Thyroid gland (tissue), 4 donors: ENCODE data around the gene ATF2. TPM values are rescaled to one million over a fixed set of nuclear protein-coding genes. Genes with fewer than 3 reads are reported as not detected.

ENCODE experiments used
- DNase-seq, 2 donors: peaks; one replicate each; pipeline ENCODE4 v3.0.0-alpha.2; 2019
- H3K27ac ChIP-seq, 3 donors: fragments of 200-600 bp; sonication (generic); 1 replicate in 2 of 3; 2 replicates in 1 of 3; pipeline ENCODE4 v1.5.1; 2016 to 2019; ENCODE audit warnings: mild to moderate bottlenecking in 1 of 3, moderate library complexity in 1 of 3
- H3K27me3 ChIP-seq: fragments of 200-600 bp; sonication (generic); one replicate; pipeline ENCODE4 v1.5.1; 2019
- H3K36me3 ChIP-seq, 2 donors: fragments of 200-600 bp; sonication (generic); one replicate each; pipeline ENCODE4 v1.5.1; 2016 to 2019
- H3K4me1 ChIP-seq, 2 donors: fragments of 200-600 bp; sonication (generic); one replicate each; pipeline ENCODE4 v1.5.1; 2017 to 2019
- H3K4me3 ChIP-seq, 3 donors: fragments of 200-600 bp; sonication (generic); replicated peaks in 1 of 3; 1 replicate in 2 of 3; 2 replicates in 1 of 3; pipeline ENCODE4 v1.5.1; 2016; ENCODE audit warnings: mild to moderate bottlenecking in 1 of 3
- H3K9me3 ChIP-seq: fragments of 200-600 bp; sonication (generic); one replicate; pipeline ENCODE4 v1.5.1; 2017
- POLR2A ChIP-seq, 2 donors: fragments of 450-650 bp; IDR thresholded peaks; one replicate each; pipeline ENCODE4 v1.6.1; 2017; ENCODE audit warnings: antibody characterized with exemption in 2 of 2, mild to moderate bottlenecking in 2 of 2, moderate library complexity in 1 of 2
- WGBS, 2 donors: methylation state at CpG; one replicate each; pipeline ENCODE4 v1.1.5; 2017; 5-methylcytosine and 5-hydroxymethylcytosine counted together
- intact Hi-C: fragments of 100-400 bp; cut with DNase I; formaldehyde crosslinking; loops from one replicate; pipeline ENCODE4 v1.15.1; 2023
- total RNA-seq, 4 donors: library from RNA; depleted of rRNA; stranded (reverse); fragments of >200 nt; gene quantifications; one replicate each; pipeline ENCODE4 v1.2.3, GENCODE V29; 2016
- TF ChIP-seq, protein P1 (sequence below), 6 experiments: fragments of 200-600 bp in 3 of 6; fragments of 450-650 bp in 3 of 6; sonication (generic) in 3 of 6; IDR thresholded peaks; one replicate each; pipeline ENCODE4 v1.5.1; 2016 to 2019; ENCODE audit warnings: antibody characterized with exemption in 6 of 6, mild to moderate bottlenecking in 2 of 6, inconsistent platforms in 1 of 6, moderate library complexity in 1 of 6

ATF2 gene
- total RNA-seq, 4 donors from 2014 or later: 64.8 to 120 (median 88.0) TPM

DNA sequence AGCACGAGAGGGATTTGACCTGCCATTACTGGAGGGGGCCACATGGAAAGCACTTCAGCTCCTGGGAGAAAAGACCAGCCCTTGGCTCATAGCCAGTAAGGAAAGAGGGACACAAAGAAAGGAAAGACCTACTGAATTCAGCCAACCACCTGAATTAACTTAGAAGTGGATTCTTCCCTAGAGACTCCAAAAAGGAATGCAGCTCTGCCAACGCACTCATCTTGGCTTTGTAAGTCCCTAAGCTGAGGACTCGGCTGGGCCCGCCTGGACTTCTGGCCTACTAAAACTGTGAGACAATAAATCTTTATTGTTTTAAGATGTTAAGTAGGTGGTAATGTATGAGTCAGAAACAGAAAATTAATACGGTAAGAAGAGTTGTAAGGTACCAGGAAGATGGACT, 11.5 kb downstream of the ATF2 start:
- Histone ChIP-seq H3K27ac (no peak overlapping the region), H3K4me1 (peaks cover 8 to 19% of the 10 kb centered on the region in 2 donors), H3K4me3 (no peak overlapping the region), H3K36me3 (no peaks in the 10 kb centered on the region), H3K27me3 (no peaks in the 10 kb centered on the region), H3K9me3 (no peaks in the 10 kb centered on the region)
- peak; percentile 25 to 28 for DNase-seq
- no peak for TF ChIP-seq POLR2A (IDR thresholded peaks at IDR 0.05)
- TF ChIP-seq, protein P1, sequence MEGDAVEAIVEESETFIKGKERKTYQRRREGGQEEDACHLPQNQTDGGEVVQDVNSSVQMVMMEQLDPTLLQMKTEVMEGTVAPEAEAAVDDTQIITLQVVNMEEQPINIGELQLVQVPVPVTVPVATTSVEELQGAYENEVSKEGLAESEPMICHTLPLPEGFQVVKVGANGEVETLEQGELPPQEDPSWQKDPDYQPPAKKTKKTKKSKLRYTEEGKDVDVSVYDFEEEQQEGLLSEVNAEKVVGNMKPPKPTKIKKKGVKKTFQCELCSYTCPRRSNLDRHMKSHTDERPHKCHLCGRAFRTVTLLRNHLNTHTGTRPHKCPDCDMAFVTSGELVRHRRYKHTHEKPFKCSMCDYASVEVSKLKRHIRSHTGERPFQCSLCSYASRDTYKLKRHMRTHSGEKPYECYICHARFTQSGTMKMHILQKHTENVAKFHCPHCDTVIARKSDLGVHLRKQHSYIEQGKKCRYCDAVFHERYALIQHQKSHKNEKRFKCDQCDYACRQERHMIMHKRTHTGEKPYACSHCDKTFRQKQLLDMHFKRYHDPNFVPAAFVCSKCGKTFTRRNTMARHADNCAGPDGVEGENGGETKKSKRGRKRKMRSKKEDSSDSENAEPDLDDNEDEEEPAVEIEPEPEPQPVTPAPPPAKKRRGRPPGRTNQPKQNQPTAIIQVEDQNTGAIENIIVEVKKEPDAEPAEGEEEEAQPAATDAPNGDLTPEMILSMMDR (IDR thresholded peaks at IDR 0.05): no peak
- intact Hi-C loops: no loop called here
- 48 to 56% methylated on average over 5 of the region's 5 CpGs for WGBS, 2 donors

DNA sequence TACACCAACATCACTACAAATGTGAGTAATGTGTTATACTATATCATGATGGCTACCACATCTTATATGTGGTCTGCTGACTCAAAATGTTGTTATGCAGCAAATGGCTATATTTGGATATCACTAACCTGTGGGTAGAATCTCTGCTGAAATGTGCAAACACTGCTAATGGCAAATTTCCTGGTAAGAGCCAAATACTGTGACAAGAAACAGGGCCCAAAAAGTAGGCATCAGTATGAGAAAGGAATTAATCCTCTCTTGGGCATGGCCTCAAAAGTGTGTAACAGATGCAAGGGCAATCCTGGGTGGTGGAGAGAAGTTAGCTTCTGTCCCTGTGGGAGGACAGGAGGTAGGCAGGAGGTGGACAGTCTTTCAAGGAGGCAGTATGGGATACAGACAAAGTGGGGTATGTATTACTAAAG, 13.3 kb downstream of the ATF2 start:
- H3K36me3 ChIP-seq: no peaks in the 10 kb centered on the region
- no peaks in the 10 kb centered on the region for H3K27me3 ChIP-seq
- no peak for DNase-seq
- peaks cover 11 to 19% of the 10 kb centered on the region in 2 donors for H3K4me1 ChIP-seq
- no peak overlapping the region for H3K4me3 ChIP-seq
- no peak for TF ChIP-seq POLR2A (IDR thresholded peaks at IDR 0.05)
- TF ChIP-seq, protein P1 (IDR thresholded peaks at IDR 0.05): no peak
- H3K27ac ChIP-seq: no peak overlapping the region
- intact Hi-C loops: no loop called here
- H3K9me3 ChIP-seq: no peaks in the 10 kb centered on the region

DNA sequence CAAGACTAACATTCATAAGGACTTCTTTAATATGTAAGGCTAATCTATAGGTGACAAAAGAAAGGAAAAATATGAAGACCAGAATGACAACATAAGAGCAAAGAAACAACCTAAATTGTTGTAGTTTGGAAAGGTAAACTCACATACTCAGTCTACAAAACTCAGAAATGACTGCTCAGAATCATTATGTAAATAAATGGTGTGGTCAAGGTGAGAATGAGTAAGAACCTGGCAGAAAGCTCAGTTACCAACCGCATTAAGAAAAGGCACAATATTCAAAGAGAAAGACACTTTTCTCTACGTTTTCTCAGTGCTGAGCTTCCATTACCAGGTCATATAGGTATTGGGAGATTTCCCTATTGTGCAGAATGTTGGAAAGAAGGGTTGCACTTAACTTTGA, 15.8 kb downstream of the ATF2 start:
- H3K27ac ChIP-seq: no peak overlapping the region
- H3K4me3 ChIP-seq: no peak overlapping the region
- H3K9me3 ChIP-seq: no peaks in the 10 kb centered on the region
- H3K36me3 ChIP-seq: no peaks in the 10 kb centered on the region
- H3K4me1 ChIP-seq: peaks cover 14 to 19% of the 10 kb centered on the region in 2 donors
- no peak for DNase-seq
- intact Hi-C loops: no loop called here
- H3K27me3 ChIP-seq: no peaks in the 10 kb centered on the region
- WGBS, 2 donors: 82 to 88% methylated on average over 2 of the region's 2 CpGs
- TF ChIP-seq, protein P1 (IDR thresholded peaks at IDR 0.05): no peak
- no peak for TF ChIP-seq POLR2A (IDR thresholded peaks at IDR 0.05)

DNA sequence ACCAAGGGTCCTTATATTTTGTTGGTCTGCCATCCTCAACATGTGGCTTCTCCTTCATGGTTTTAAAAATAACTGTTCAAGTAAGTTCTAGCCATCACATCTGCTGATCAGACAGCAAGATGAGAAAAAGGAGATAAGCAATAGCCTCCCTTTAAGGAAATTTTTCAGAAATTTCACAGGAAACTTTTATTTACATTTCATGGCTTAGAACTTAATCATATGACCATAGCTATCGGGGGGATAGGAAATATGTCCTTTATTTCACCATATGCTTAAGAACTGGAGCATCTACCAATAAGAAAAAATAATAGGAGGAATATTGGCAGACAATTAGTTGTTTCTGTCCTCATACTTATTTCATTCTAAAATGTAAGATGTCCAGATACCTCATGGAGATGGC, 16.2 kb downstream of the ATF2 start:
- Histone ChIP-seq H3K36me3 (no peaks in the 10 kb centered on the region), H3K4me1 (peaks cover 14 to 19% of the 10 kb centered on the region in 2 donors), H3K9me3 (no peaks in the 10 kb centered on the region), H3K27ac (no peak overlapping the region), H3K4me3 (no peak overlapping the region), H3K27me3 (no peaks in the 10 kb centered on the region)
- intact Hi-C loops: no loop called here
- TF ChIP-seq, protein P1 (IDR thresholded peaks at IDR 0.05): no peak
- no peak for TF ChIP-seq POLR2A (IDR thresholded peaks at IDR 0.05)
- no peak for DNase-seq
- 77 to 95% methylated on average over 1 of the region's 1 CpG for WGBS, 2 donors

DNA sequence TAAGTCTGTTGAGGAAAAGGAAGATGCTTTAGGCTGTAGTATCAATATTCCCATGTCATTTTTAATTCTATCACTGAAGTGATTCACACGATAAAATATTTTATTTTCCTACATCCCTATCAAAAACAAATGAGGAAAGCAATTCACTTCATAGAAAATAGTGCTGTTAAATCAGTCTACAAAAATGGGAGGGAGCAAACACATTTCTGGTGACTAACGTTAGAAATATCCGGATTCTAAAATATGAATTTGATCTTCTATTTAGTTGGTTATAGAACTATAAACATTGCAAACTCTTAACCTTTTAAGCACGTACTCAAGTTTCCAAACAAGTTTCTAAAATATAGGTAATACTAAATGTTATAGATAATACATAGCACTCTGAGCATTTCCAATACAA, 20.8 kb downstream of the ATF2 start:
- H3K4me1 ChIP-seq: peaks cover 4 to 12% of the 10 kb centered on the region in 2 donors
- H3K27me3 ChIP-seq: no peaks in the 10 kb centered on the region
- H3K27ac ChIP-seq: no peak overlapping the region
- no peaks in the 10 kb centered on the region for H3K36me3 ChIP-seq
- H3K4me3 ChIP-seq: no peak overlapping the region
- intact Hi-C loops: no loop called here
- TF ChIP-seq, protein P1 (IDR thresholded peaks at IDR 0.05): no peak
- TF ChIP-seq POLR2A (IDR thresholded peaks at IDR 0.05): no peak
- no peak for DNase-seq
- no peaks in the 10 kb centered on the region for H3K9me3 ChIP-seq
- WGBS, 2 donors: 83 to 89% methylated on average over 4 of the region's 4 CpGs
